Activated CD8-positive, alpha-beta T cell treated with anti-CD3 and anti-CD28 coated beads, Interleukin-2, amount 10 ng/mL, durations not matched to agents 7 days and 5 days (primary cell): ENCODE measurements around the gene SMPDL3A. TPM values are rescaled to one million over a fixed set of nuclear protein-coding genes. Genes with fewer than 3 reads are reported as not detected.

ENCODE experiments used
- ATAC-seq: fragments of 150-1000 bp; cut with Tn5 transposase; one replicate; pipeline ENCODE4 v1.10.0; 2021; ENCODE audit warnings: moderate library complexity
- CTCF ChIA-PET: fragments of 350-600 bp; sonication (Branson Sonifier 250); formaldehyde crosslinking; loops from one replicate; lab custom pipeline; 2021; ENCODE audit warnings: antibody characterized with exemption; lab: Charles Lee
- POLR2A ChIA-PET: fragments of 350-600 bp; sonication (Branson Sonifier 250); formaldehyde crosslinking; loops from one replicate; lab custom pipeline; 2021; ENCODE audit warnings: antibody characterized with exemption; lab: Charles Lee
- DNase-seq: peaks from one replicate; pipeline ENCODE4 v3.0.0-alpha.2; 2020
- H3K27ac Mint-ChIP-seq: one replicate; pipeline ENCODE4 v1.8.0; 2021; ENCODE audit warnings: mild to moderate bottlenecking, mixed read lengths
- H3K27me3 Mint-ChIP-seq: one replicate; pipeline ENCODE4 v1.8.0; 2021; ENCODE audit warnings: low read depth, mixed read lengths
- H3K36me3 Mint-ChIP-seq: one replicate; pipeline ENCODE4 v1.8.0; 2021; ENCODE audit warnings: low read depth, mixed read lengths
- H3K4me1 Mint-ChIP-seq: one replicate; pipeline ENCODE4 v1.8.0; 2021; ENCODE audit warnings: low read depth, mixed read lengths
- H3K4me3 Mint-ChIP-seq: one replicate; pipeline ENCODE4 v1.8.0; 2021; ENCODE audit warnings: mild to moderate bottlenecking, mixed read lengths
- H3K9me3 Mint-ChIP-seq: one replicate; pipeline ENCODE4 v1.8.0; 2022; ENCODE audit warnings: mixed read lengths; ENCODE audit not compliant: insufficient read depth
- total RNA-seq, 2 experiments: library from RNA; stranded (reverse); gene quantifications; one replicate each; pipeline ENCODE4 v1.2.3, GENCODE V29; 2021

The SMPDL3A gene
- total RNA-seq, 2 experiments from 2014 or later = not detected

DNA sequence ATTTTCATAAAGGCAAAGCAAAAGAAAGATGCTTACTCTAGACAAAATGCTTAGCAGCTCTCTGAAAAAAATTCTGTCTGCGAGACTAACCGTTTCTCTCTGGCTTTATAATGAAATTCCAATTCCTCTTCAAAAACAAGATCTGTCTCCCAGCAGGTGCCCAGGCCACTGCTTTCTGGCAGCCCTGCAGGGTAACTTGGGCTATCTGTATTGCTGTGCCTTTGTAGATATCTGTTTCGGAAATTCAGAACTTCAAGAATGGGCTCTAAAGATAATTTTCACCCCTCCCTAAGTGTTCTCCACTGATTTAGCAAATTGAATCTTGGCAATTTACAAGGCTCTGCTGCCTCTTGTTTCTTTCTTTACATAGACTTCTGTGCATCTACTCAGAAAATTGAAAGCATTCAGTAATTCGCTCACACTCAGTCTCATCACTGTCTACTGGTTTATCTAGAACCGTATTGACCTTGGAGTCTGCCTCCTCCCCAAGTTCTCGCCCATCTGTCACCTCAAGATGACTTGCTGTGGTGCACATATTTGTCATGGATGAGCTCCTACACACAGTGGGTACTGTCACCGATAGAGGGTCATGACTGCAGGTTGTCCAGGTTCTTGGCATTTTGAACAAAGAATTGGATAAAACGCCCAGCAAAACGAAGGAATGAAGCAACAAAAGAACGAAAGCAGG, 35.9 kb upstream of the SMPDL3A start:
- H3K36me3 Mint-ChIP-seq = no peaks in the 10 kb centered on the region
- no peaks in the 10 kb centered on the region for H3K9me3 Mint-ChIP-seq
- no peak overlapping the region for H3K27ac Mint-ChIP-seq
- no peak overlapping the region for H3K4me3 Mint-ChIP-seq
- no peaks in the 10 kb centered on the region for H3K27me3 Mint-ChIP-seq
- CTCF ChIA-PET = interaction anchor here (1.6 to 3.6 kb wide), 2 partner anchors 22 to 36 kb away, joined by 4 to 14 read pairs; partner anchors contain the start of gene SMPDL3A
- POLR2A ChIA-PET = no interaction called here
- ATAC-seq (no peak), DNase-seq (no peak)
- peaks cover 31% of the 10 kb centered on the region for H3K4me1 Mint-ChIP-seq

DNA sequence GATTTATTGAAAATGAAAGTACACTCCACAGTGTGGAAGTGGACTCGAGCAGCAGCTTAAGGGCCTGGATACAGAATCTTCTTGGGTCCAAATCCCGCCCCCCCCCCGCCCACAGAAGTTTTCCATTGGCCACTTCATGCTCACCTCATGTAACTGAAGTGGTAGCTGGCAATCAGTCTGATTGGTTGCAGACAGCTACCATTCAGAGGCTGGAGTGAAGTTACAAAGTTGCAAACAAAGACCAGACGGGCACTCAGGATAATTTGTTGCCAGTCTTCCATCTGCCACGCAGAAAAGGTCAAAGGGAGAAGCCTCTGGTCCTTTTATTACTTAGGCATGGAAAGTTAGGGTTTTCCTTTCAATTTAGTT, 35.4 kb upstream of the SMPDL3A start:
- DNase-seq (no peak), ATAC-seq (no peak)
- no peaks in the 10 kb centered on the region for H3K9me3 Mint-ChIP-seq
- H3K27ac Mint-ChIP-seq = no peak overlapping the region
- ChIA-PET POLR2A (no interaction called here), CTCF (interaction anchor here (1.6 kb wide), 1 partner anchor 36 kb away, joined by 4 read pairs; the partner anchor contains the start of gene SMPDL3A)
- H3K4me1 Mint-ChIP-seq = peaks cover 29% of the 10 kb centered on the region
- H3K27me3 Mint-ChIP-seq = no peaks in the 10 kb centered on the region
- H3K36me3 Mint-ChIP-seq = no peaks in the 10 kb centered on the region
- H3K4me3 Mint-ChIP-seq = no peak overlapping the region

DNA sequence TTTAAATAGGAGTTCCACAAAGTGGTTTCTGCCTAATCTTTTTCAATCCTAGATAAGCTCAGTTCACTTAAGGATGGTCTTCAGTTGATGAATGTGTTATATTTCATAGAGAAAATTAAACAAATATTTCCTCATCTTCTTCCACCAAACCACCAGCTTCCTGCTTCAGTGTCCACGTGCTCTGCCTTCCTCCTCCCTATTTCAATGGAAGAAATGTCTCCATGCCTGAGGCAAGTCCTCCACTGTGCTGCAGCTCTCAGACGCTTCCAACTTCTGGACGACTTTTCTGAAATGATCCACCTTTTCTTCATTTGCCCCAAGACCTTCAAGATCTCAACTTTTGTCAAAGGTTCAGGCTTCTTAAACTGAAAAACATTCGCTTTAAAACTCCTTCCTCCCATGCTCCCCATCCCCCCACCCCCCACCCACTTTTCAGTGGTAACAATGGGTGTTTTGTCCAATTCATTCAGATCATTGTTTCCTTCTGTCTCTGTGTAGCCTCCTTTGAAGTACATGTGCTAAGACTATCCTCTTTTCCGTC, 34.8 kb upstream of the SMPDL3A start:
- no peak overlapping the region for H3K4me3 Mint-ChIP-seq
- no peak overlapping the region for H3K27ac Mint-ChIP-seq
- no peaks in the 10 kb centered on the region for H3K27me3 Mint-ChIP-seq
- CTCF ChIA-PET = interaction anchor here (1.6 kb wide), 1 partner anchor 35 kb away, joined by 4 read pairs; the partner anchor contains the start of gene SMPDL3A
- ATAC-seq (no peak), DNase-seq (no peak)
- peaks cover 34% of the 10 kb centered on the region for H3K4me1 Mint-ChIP-seq
- H3K36me3 Mint-ChIP-seq = no peaks in the 10 kb centered on the region
- POLR2A ChIA-PET = no interaction called here
- H3K9me3 Mint-ChIP-seq = no peaks in the 10 kb centered on the region

DNA sequence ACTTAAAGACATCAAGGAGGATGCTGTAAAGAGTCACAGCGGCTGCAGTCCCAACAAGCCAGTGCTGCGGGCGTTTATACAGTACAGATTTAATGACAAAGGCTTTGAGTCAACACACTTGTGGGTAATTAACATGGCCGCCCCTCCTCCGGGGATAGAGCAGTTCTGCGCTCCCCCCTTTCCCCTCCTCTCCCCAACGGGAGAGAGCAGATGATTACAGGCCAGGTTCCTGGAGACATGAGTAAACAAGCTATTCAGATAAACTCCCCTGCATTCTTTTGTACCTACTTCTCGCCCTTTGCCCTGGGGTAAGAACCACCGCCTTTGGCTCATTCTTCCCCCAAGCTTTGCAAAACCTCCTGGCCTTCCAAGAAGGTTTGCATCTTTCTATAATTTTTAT, 33.2 kb upstream of the SMPDL3A start:
- Mint-ChIP-seq H3K9me3 (no peaks in the 10 kb centered on the region), H3K4me1 (peaks cover 32% of the 10 kb centered on the region), H3K27ac (no peak overlapping the region), H3K36me3 (no peaks in the 10 kb centered on the region), H3K27me3 (no peaks in the 10 kb centered on the region), H3K4me3 (no peak overlapping the region)
- DNase-seq = no peak
- ChIA-PET CTCF (no interaction called here), POLR2A (no interaction called here)
- no peak for ATAC-seq

DNA sequence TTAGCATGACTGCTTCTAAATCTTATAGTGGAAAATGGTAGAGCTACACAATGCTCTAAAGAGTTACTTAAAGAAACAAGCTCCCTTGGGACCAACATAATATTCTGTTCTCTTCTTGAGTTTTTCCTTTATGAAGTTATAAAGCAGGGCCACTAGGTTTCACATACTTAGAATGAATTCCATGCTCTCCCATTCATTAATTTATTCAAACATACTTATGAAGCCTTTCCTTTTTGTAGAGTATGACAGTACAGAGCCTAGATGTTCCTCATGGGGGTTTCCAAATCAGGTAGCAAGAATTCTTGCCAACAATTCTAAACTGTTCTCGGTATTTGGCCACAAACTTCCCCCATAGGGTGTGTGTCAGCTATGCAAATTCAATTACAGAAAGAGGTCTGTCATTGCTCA, 30.1 kb upstream of the SMPDL3A start:
- ChIA-PET POLR2A (no interaction called here), CTCF (no interaction called here)
- no peaks in the 10 kb centered on the region for H3K9me3 Mint-ChIP-seq
- no peak overlapping the region for H3K4me3 Mint-ChIP-seq
- peaks cover 8% of the 10 kb centered on the region for H3K4me1 Mint-ChIP-seq
- no peak for DNase-seq
- no peak for ATAC-seq
- H3K27me3 Mint-ChIP-seq = peaks cover 2% of the 10 kb centered on the region
- no peak overlapping the region for H3K27ac Mint-ChIP-seq
- H3K36me3 Mint-ChIP-seq = no peaks in the 10 kb centered on the region

DNA sequence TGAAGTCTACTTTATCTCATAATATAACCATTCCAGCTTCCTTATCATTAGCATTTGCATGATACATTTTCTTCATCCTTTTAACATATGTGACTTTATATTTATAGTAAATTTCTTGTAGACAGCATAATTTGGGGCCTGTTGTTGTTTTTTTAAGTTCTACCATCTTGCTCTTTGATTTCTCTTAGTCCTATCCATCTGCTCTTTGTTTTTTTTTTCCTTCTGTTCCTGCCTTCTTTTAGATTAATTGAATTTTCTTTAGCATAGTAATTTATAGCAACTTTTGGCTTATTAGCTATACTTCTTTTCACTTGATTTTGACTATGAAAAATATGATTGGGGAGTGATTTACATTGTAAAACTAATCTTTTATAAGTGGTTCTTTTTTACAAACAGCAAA, 28.7 kb upstream of the SMPDL3A start:
- Mint-ChIP-seq H3K4me3 (no peak overlapping the region), H3K27ac (no peak overlapping the region), H3K36me3 (no peaks in the 10 kb centered on the region), H3K4me1 (peaks cover 6% of the 10 kb centered on the region), H3K27me3 (peaks cover 4% of the 10 kb centered on the region), H3K9me3 (no peaks in the 10 kb centered on the region)
- POLR2A ChIA-PET = no interaction called here
- no peak for ATAC-seq
- DNase-seq = no peak
- CTCF ChIA-PET = no interaction called here

DNA sequence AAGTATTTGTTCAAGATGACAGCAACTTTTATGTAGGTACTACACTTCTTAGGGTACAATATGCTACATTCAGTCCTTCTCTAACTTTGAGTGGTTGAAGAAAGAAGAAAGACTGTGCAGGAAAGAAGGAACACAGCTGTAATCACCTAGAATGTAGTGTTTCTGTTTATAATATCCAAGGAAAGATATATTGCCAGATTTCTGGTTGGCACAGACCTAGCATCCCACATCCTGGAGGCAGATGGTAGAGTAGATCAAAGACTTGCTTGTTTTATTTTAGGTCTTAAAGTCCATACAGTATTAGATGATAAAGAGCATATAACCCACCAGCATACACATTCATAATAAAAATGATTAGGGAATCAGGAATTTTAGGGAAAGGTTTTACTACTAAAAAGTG, 22.8 kb upstream of the SMPDL3A start:
- POLR2A ChIA-PET = no interaction called here
- DNase-seq (no peak), ATAC-seq (no peak)
- H3K27me3 Mint-ChIP-seq = peaks cover 11% of the 10 kb centered on the region
- H3K27ac Mint-ChIP-seq = no peak overlapping the region
- no peak overlapping the region for H3K4me3 Mint-ChIP-seq
- no peaks in the 10 kb centered on the region for H3K4me1 Mint-ChIP-seq
- CTCF ChIA-PET = no interaction called here
- no peaks in the 10 kb centered on the region for H3K9me3 Mint-ChIP-seq
- no peaks in the 10 kb centered on the region for H3K36me3 Mint-ChIP-seq

DNA sequence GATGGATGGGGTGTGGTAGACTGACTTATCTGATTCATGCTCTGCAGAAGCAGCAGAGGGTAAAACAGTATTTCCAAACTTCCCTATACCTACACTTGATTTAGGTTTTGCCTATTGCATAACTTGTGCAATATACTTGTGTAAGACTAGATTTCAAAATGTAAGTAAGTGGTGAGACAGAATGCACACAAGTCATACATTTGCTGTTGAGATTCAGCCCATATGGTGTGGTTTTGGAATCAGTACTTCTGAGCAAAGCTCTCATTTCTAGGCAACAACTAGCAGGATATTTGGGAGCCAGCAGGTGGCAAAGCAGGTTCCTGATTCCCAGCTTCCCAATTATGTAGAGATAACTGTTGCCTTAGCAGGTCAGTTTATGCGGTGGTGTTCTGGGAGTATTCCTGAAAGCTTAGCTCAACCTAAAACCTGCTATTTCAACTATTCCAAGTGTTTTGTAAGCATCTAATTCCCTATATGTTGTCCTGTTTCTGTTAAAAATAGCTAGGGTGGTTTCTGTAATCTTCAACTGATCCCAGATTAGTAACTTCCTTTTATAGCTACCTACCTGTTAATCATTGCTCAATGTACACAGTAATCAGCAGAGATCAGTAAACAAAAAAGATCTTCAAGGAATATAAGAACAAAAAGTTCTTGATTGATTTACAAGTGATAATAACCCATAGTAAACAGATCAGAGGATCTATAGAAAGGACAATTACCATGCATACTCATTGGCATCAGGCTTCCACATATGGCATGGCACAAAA, 18.0 kb upstream of the SMPDL3A start:
- DNase-seq (no peak), ATAC-seq (no peak)
- Mint-ChIP-seq H3K36me3 (no peaks in the 10 kb centered on the region), H3K4me3 (no peak overlapping the region), H3K9me3 (no peaks in the 10 kb centered on the region), H3K27ac (no peak overlapping the region), H3K27me3 (peaks cover 20% of the 10 kb centered on the region), H3K4me1 (no peaks in the 10 kb centered on the region)
- ChIA-PET POLR2A (no interaction called here), CTCF (no interaction called here)

DNA sequence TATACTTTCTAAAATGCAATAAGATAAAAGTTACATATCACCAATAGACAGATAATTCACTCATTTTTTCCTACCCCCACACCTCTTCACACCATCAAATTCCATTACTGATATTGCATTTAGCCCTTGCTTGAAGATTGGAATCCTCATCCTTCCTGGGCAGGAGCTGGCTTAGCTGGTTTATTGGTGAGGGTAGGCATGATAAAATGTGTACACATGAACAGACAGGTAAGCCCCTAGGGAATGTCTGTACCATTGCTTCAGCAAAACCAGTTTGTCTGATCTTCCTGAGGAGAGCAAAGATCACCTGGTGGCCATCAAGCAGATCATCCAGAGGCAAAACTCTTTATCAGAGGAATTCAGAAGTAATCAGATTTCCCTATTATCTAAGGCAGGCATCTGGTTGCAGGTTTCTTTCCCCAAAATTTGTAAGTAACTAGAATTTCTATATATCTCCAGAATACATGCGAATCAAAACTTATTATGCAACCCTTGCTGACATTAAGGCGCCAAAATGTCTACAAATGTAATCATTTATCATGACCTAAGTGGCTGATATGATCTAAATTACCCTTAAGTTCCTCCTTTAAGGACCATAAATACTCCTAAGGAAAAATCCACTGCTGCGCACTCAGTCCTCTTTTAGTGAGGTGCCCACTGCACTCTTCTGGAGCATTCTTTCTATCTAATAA, 16.2 kb upstream of the SMPDL3A start:
- no peak for DNase-seq
- H3K9me3 Mint-ChIP-seq = no peaks in the 10 kb centered on the region
- CTCF ChIA-PET = no interaction called here
- H3K27ac Mint-ChIP-seq = no peak overlapping the region
- H3K36me3 Mint-ChIP-seq = no peaks in the 10 kb centered on the region
- peaks cover 18% of the 10 kb centered on the region for H3K27me3 Mint-ChIP-seq
- H3K4me3 Mint-ChIP-seq = no peak overlapping the region
- ATAC-seq = no peak
- H3K4me1 Mint-ChIP-seq = no peaks in the 10 kb centered on the region
- POLR2A ChIA-PET = no interaction called here

DNA sequence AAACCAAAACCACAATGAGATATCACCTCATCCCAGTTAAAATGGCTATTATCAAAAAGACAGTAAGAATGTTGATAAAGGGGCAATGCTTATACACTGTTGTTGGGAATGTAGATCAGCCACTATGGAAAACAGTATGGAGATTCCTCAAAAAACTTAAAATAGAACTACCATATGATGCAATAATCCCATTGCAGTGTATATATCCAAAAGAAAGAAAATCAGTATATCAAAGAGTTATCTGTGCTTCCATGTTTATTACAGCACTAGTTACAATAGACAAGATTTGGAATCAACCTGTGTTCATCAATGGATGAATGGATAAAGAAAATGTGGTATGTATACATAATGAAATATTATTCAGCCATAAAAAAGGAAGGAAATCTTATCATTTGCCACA, 13.1 kb upstream of the SMPDL3A start:
- H3K9me3 Mint-ChIP-seq = no peaks in the 10 kb centered on the region
- H3K36me3 Mint-ChIP-seq = no peaks in the 10 kb centered on the region
- no peak overlapping the region for H3K4me3 Mint-ChIP-seq
- DNase-seq (no peak), ATAC-seq (no peak)
- ChIA-PET CTCF (no interaction called here), POLR2A (no interaction called here)
- H3K27me3 Mint-ChIP-seq = peaks cover 32% of the 10 kb centered on the region
- H3K4me1 Mint-ChIP-seq = no peaks in the 10 kb centered on the region
- H3K27ac Mint-ChIP-seq = no peak overlapping the region

DNA sequence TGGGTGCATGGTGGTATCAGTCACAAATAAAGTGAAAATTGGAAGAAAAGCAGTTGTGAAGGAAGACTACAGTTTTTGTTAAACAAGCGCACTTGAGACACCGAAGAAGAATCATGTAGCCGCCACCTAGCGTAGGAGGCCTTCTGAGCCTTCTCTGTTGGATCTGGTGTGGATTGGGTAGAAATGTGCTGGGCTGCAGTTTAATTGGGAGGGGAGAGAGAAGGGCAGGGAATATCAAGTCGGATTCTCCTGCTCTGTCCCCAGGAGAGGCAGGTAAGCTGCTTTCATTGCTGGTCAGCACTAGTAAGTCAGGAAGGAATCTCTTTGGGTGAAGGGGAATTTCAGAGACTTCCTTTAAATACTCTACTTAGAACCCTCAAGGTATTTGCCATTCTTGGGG, 10.8 kb upstream of the SMPDL3A start:
- no peak overlapping the region for H3K4me3 Mint-ChIP-seq
- ChIA-PET CTCF (no interaction called here), POLR2A (no interaction called here)
- DNase-seq = no peak
- peaks cover 27% of the 10 kb centered on the region for H3K27me3 Mint-ChIP-seq
- H3K4me1 Mint-ChIP-seq = no peaks in the 10 kb centered on the region
- ATAC-seq = no peak
- H3K9me3 Mint-ChIP-seq = no peaks in the 10 kb centered on the region
- no peak overlapping the region for H3K27ac Mint-ChIP-seq
- no peaks in the 10 kb centered on the region for H3K36me3 Mint-ChIP-seq
